HEK293 (cell line): ENCODE data around the gene RASSF8.

Experiments
- CTCF ChIA-PET: fragments of 350-600 bp; formaldehyde crosslinking; extraction: SDS; loops from one replicate; lab custom pipeline; 2021; ENCODE audit warnings: antibody characterized with exemption; lab: Yijun Ruan, JAX
- POLR2A ChIA-PET: fragments of 300-600 bp; formaldehyde crosslinking; extraction: SDS; loops from one replicate; lab custom pipeline; 2020; ENCODE audit warnings: antibody characterized with exemption, inconsistent platforms; lab: Yijun Ruan, JAX
- H3K27ac ChIP-seq: fragments of 200-500 bp; sonication (Bioruptor generic); 2 replicates; pipeline ENCODE4 v1.5.1; 2014; ENCODE audit warnings: low read depth, low read length, control low read depth, inconsistent platforms; ENCODE audit errors: extremely low read depth
- H3K36me3 ChIP-seq, 2 experiments: fragments of 200-500 bp in 1 of 2; sonication (Bioruptor generic) in 1 of 2; 1 replicate in 1 of 2; 2 replicates in 1 of 2; pipeline ENCODE4 v1.5.1; 2014 to 2017; ENCODE audit warnings: inconsistent platforms in 2 of 2, low read length in 2 of 2; ENCODE audit not compliant: control insufficient read depth in 2 of 2, insufficient read depth in 1 of 2
- H3K4me1 ChIP-seq: fragments of 200-500 bp; sonication (Bioruptor generic); 2 replicates; pipeline ENCODE4 v1.5.1; 2014; ENCODE audit warnings: mild to moderate bottlenecking, low read length, inconsistent platforms; ENCODE audit not compliant: control insufficient read depth, insufficient read depth
- H3K4me3 ChIP-seq: 2 replicates; pipeline ENCODE4 v1.5.1; 2011; ENCODE audit warnings: low read depth, mild to moderate bottlenecking, control low read depth, low read length, moderate library complexity
- H3K9me3 ChIP-seq: fragments of 200-500 bp; sonication (Bioruptor generic); 2 replicates; pipeline ENCODE4 v1.5.1; 2014; ENCODE audit warnings: low read depth, low read length, inconsistent platforms; ENCODE audit not compliant: control insufficient read depth, insufficient read depth
- BCL11B ChIP-seq: fragments of 450-650 bp; formaldehyde crosslinking; IDR thresholded peaks from 2 replicates; pipeline ENCODE4 v1.5.1; 2016; ENCODE audit warnings: low read depth, missing biosample characterization, missing genetic modification characterization
- SCRT2 ChIP-seq: fragments of 450-650 bp; formaldehyde crosslinking; IDR thresholded peaks from 2 replicates; pipeline ENCODE4 v1.5.1; 2016; ENCODE audit warnings: missing biosample characterization, missing genetic modification characterization
- YY1 ChIP-seq: fragments of 450-650 bp; formaldehyde crosslinking; IDR thresholded peaks from 2 replicates; pipeline ENCODE4 v1.5.1; 2018; ENCODE audit warnings: missing biosample characterization, missing genetic modification characterization
- ZBTB17 ChIP-seq: fragments of 450-650 bp; formaldehyde crosslinking; IDR thresholded peaks from 2 replicates; pipeline ENCODE4 v1.5.1; 2016; ENCODE audit warnings: missing biosample characterization, missing genetic modification characterization
- ZNF114 ChIP-seq: fragments of 450-650 bp; formaldehyde crosslinking; IDR thresholded peaks from 2 replicates; pipeline ENCODE4 v1.5.0; 2017; ENCODE audit warnings: missing biosample characterization, missing genetic modification characterization
- ZNF155 ChIP-seq: fragments of 450-650 bp; formaldehyde crosslinking; IDR thresholded peaks from 2 replicates; pipeline ENCODE4 v1.5.1; 2016; ENCODE audit warnings: missing biosample characterization, missing genetic modification characterization
- ZNF2 ChIP-seq: fragments of 450-650 bp; formaldehyde crosslinking; IDR thresholded peaks from 2 replicates; pipeline ENCODE4 v1.5.1; 2016; ENCODE audit warnings: missing biosample characterization, missing genetic modification characterization
- ZNF23 ChIP-seq: fragments of 450-650 bp; formaldehyde crosslinking; IDR thresholded peaks from 2 replicates; pipeline ENCODE4 v1.5.1; 2016; ENCODE audit warnings: missing biosample characterization, missing genetic modification characterization, borderline replicate concordance
- ZNF48 ChIP-seq: fragments of 450-650 bp; formaldehyde crosslinking; IDR thresholded peaks from 2 replicates; pipeline ENCODE4 v1.5.1; 2016; ENCODE audit warnings: missing biosample characterization, missing genetic modification characterization
- ZNF529 ChIP-seq: fragments of 450-650 bp; formaldehyde crosslinking; IDR thresholded peaks from 2 replicates; pipeline ENCODE4 v1.5.1; 2017; ENCODE audit warnings: missing genetic modification characterization, missing biosample characterization; ENCODE audit not compliant: insufficient replicate concordance
- ZNF561 ChIP-seq: fragments of 450-650 bp; IDR thresholded peaks from 2 replicates; pipeline ENCODE4 v1.5.1; 2018; ENCODE audit warnings: missing biosample characterization, missing genetic modification characterization, borderline replicate concordance
- ZNF629 ChIP-seq: fragments of 450-650 bp; formaldehyde crosslinking; IDR thresholded peaks from 2 replicates; pipeline ENCODE4 v1.5.1; 2017; ENCODE audit warnings: missing biosample characterization, missing genetic modification characterization
- ZNF660 ChIP-seq: fragments of 450-650 bp; IDR thresholded peaks from 2 replicates; pipeline ENCODE4 v1.5.1; 2018; ENCODE audit warnings: missing biosample characterization, mild to moderate bottlenecking, missing genetic modification characterization
- ZNF785 ChIP-seq: fragments of 450-650 bp; formaldehyde crosslinking; IDR thresholded peaks from 2 replicates; pipeline ENCODE4 v1.5.1; 2016; ENCODE audit warnings: missing biosample characterization, missing genetic modification characterization
- ZNF792 ChIP-seq: fragments of 450-650 bp; formaldehyde crosslinking; IDR thresholded peaks from 2 replicates; pipeline ENCODE4 v1.5.1; 2016; ENCODE audit warnings: missing biosample characterization, missing genetic modification characterization
- ZNF830 ChIP-seq: fragments of 450-650 bp; IDR thresholded peaks from 2 replicates; pipeline ENCODE4 v1.5.0; 2018; ENCODE audit warnings: missing biosample characterization, missing genetic modification characterization, low read depth, mild to moderate bottlenecking, moderate library complexity
- TF ChIP-seq, protein P1 (sequence below): fragments of 450-650 bp; formaldehyde crosslinking; IDR thresholded peaks from 2 replicates; pipeline ENCODE4 v1.5.1; 2017; ENCODE audit warnings: missing biosample characterization, missing genetic modification characterization
- TF ChIP-seq, protein P2 (sequence below): fragments of 450-650 bp; formaldehyde crosslinking; IDR thresholded peaks from 2 replicates; pipeline ENCODE4 v1.5.1; 2016; ENCODE audit warnings: missing biosample characterization, missing genetic modification characterization
- TF ChIP-seq, protein P3 (sequence below): fragments of 450-650 bp; formaldehyde crosslinking; IDR thresholded peaks from 2 replicates; pipeline ENCODE4 v1.5.1; 2016; ENCODE audit warnings: missing biosample characterization, missing genetic modification characterization
- TF ChIP-seq, protein P4 (sequence below): fragments of 450-650 bp; IDR thresholded peaks from 2 replicates; pipeline ENCODE4 v1.5.1; 2018; ENCODE audit warnings: missing biosample characterization, mild to moderate bottlenecking, missing genetic modification characterization

Gene RASSF8

DNA sequence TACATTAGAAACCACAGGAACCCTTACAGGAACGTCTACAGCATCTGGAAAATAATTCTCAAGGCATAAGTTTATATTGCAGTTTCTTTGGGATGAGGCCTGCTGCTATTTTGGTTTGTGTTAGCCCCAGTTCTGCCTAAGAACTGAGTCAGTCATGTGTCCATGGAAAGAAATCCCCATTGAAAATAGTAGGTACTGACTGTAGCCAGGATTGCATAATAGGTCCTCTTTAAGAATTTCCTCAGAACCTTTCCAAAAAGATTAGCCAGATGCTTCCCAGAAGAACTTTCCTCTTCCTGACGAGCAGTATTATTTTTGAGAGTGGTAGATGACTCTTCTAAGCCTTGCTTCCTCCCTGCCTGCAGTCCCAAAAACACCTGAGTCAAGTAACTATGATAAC, 52.6 kb downstream of the RASSF8 start (continued):
- TF ChIP-seq, protein P1, sequence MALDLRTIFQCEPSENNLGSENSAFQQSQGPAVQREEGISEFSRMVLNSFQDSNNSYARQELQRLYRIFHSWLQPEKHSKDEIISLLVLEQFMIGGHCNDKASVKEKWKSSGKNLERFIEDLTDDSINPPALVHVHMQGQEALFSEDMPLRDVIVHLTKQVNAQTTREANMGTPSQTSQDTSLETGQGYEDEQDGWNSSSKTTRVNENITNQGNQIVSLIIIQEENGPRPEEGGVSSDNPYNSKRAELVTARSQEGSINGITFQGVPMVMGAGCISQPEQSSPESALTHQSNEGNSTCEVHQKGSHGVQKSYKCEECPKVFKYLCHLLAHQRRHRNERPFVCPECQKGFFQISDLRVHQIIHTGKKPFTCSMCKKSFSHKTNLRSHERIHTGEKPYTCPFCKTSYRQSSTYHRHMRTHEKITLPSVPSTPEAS = no peak
- TF ChIP-seq ZNF660 (tag by site-specific recombination) (no peak), ZNF792 (tag by site-specific recombination) (no peak), ZNF785 (tag by site-specific recombination) (no peak), ZNF529 (tag by site-specific recombination) (no peak), ZNF48 (tag by site-specific recombination) (no peak), ZNF629 (tag by site-specific recombination) (no peak), ZNF2 (tag by site-specific recombination) (no peak), BCL11B (tag by site-specific recombination) (no peak), SCRT2 (no peak)
- TF ChIP-seq, protein P2, sequence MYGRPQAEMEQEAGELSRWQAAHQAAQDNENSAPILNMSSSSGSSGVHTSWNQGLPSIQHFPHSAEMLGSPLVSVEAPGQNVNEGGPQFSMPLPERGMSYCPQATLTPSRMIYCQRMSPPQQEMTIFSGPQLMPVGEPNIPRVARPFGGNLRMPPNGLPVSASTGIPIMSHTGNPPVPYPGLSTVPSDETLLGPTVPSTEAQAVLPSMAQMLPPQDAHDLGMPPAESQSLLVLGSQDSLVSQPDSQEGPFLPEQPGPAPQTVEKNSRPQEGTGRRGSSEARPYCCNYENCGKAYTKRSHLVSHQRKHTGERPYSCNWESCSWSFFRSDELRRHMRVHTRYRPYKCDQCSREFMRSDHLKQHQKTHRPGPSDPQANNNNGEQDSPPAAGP = no peak
- TF ChIP-seq, protein P3, sequence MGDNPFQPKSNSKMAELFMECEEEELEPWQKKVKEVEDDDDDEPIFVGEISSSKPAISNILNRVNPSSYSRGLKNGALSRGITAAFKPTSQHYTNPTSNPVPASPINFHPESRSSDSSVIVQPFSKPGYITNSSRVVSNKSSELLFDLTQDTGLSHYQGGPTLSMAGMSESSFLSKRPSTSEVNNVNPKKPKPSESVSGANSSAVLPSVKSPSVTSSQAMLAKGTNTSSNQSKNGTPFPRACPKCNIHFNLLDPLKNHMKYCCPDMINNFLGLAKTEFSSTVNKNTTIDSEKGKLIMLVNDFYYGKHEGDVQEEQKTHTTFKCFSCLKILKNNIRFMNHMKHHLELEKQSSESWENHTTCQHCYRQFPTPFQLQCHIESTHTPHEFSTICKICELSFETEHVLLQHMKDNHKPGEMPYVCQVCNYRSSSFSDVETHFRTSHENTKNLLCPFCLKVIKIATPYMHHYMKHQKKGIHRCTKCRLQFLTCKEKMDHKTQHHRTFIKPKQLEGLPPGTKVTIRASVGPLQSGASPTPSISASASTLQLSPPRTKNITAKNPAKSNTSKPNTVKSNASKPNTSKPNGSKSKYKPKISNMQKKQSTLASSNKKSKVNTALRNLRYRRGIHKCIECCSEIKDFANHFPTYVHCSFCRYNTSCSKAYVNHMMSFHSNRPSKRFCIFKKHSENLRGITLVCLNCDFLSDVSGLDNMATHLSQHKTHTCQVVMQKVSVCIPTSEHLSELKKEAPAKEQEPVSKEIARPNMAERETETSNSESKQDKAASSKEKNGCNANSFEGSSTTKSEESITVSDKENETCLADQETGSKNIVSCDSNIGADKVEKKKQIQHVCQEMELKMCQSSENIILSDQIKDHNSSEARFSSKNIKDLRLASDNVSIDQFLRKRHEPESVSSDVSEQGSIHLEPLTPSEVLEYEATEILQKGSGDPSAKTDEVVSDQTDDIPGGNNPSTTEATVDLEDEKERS (tag by site-specific recombination) = no peak

DNA sequence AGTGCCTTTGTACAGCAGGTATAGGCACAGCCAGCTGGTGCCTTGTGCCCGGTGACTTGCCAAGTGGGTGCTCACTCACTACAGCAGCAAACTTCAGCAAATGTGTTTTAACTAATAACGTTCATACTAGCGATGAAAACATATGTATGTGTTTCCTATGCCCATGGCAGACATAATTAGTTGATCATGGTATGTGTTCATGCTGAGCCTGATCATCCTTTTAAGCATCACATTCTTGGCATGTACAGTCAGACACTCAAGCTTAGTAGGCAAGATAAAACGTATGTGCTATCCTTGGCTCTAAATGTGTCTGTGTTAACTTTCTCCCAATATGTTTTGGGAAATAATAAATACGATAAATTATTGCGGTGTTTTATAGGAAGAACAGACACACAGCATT, 55.6 kb downstream of the RASSF8 start:
- ChIA-PET CTCF (no interaction called here), POLR2A (no interaction called here)
- Histone ChIP-seq H3K9me3 (no peaks in the 10 kb centered on the region), H3K27ac (no peak overlapping the region), H3K36me3 (no peaks in the 10 kb centered on the region), H3K4me3 (no peak overlapping the region), H3K4me1 (peaks cover 16% of the 10 kb centered on the region)
- TF ChIP-seq ZNF155 (tag by site-specific recombination) (no peak), ZBTB17 (tag by site-specific recombination) (peak; percentile 90), ZNF561 (no peak), ZNF830 (tag by site-specific recombination) (no peak), ZNF114 (tag by site-specific recombination) (no peak), ZNF23 (peak; percentile 84; the same call in 1 of the 2 replicates), YY1 (tag by site-specific recombination) (no peak)
- TF ChIP-seq, protein P4, sequence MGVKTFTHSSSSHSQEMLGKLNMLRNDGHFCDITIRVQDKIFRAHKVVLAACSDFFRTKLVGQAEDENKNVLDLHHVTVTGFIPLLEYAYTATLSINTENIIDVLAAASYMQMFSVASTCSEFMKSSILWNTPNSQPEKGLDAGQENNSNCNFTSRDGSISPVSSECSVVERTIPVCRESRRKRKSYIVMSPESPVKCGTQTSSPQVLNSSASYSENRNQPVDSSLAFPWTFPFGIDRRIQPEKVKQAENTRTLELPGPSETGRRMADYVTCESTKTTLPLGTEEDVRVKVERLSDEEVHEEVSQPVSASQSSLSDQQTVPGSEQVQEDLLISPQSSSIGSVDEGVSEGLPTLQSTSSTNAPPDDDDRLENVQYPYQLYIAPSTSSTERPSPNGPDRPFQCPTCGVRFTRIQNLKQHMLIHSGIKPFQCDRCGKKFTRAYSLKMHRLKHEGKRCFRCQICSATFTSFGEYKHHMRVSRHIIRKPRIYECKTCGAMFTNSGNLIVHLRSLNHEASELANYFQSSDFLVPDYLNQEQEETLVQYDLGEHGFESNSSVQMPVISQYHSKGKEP = no peak
